HG02759 (cell line): ENCODE measurements around the gene DAO.

Experiments
- ATAC-seq: cut with Tn5 transposase; IDR thresholded peaks from one replicate; pipeline ENCODE4 v1.9.1; 2021; ENCODE audit warnings: mild to moderate bottlenecking, moderate library complexity; ENCODE audit not compliant: unreplicated experiment

The DAO gene

DNA sequence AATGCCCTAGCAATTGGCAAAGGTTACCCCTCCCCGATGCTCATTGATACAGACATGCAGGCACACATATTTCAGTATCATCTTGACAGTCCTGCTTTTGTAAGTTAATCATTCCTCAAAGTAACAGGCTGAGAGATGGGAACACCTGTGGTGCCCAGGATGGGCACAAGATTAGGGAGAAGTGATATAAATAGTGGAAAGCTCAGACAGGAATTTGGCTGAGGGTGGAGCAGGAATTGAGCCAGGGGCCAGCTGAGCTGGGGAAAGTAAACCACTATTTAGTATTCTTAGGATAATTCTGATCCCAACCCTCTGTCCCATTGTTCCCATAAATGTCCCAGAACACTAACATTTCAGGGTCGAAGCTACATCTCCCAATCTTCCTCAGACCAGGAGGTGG is 38.3 kb downstream of the DAO start:
- ATAC-seq = no peak

DNA sequence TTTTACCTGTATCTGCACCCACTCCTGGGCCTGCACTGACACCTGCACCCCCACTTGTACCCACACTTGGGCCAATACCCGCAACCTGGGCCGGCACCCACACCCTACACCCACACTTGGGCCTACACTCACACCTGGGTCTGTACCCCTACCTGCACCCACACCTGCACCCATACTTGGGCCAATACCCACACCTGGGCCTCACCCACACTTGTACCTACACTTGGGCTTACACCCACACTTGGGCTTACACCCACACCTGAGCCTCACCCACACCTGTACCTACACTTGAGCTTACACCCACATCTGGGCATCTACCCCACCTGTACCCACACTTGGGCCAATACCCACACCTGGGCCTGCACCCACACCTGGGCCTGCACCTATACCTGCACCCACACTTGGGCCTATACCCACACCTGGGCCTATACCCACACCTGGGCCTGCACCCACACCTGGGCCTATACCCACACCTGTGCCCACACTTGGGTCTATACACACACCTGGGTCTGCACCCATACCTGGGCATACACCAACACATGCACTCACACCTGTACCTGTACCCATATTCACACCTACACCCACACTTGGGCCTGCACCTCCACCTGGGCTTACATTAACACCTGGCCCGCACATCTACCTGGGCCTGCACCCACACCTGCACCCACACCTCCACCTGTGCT is 39.2 kb downstream of the DAO start:
- no peak for ATAC-seq

DNA sequence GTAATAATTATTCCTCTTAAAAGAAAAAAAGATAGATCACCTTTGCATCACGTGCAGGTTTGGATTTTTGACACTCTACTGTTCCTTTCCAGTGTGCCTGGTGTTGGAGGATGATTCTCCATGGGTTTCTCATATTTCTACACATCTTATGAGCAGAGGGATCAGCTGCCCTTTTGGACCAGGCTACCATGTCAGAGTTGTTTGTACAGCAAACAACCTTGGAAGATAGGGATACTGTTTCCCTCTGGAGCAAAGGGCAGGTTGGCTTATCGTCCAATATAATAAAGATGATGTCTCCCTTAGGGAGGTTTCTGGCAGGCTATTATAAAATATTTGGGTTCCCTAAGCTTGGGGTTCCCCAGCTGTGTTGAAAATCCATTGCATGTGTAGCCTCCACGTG is 42.1 kb downstream of the DAO start:
- ATAC-seq = no peak

DNA sequence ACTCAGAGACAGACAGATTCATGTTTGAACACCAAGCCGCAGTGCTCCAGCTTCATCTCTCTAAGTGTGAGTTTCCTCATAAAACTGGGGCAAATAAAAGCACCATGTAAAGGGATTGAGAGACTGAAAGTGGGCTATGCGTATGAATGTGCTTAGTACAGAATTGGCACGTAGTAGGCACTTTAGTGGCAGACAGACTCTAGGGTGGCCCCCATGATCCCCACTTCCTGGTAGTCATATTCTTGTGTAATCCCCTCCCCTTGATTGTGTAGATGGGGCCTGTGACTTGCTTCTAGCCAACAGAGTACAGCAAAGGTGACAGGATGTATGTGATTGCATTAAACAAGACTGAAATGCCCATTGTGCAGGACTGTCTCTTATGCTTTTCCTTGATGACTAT is 43.0 kb downstream of the DAO start:
- ATAC-seq = no peak

DNA sequence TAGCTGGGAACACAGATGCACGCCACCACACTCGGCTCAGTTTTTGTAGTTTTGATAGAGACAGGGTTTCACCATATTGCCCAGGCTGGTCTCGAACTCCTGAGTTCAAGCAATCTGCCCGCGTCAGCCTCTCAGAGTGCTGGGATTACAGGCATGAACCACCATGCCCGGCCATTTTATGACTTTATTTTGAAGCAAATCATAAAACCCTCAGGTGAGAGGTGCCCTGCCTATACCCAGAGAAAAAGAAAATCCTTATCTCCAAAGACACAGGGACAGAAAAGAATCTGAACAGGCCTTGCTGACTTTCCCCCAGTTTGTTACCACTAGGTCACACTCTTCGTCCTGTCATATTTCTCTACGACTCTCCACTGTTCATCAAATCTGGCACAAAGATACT is 48.8 kb downstream of the DAO start:
- no peak for ATAC-seq

DNA sequence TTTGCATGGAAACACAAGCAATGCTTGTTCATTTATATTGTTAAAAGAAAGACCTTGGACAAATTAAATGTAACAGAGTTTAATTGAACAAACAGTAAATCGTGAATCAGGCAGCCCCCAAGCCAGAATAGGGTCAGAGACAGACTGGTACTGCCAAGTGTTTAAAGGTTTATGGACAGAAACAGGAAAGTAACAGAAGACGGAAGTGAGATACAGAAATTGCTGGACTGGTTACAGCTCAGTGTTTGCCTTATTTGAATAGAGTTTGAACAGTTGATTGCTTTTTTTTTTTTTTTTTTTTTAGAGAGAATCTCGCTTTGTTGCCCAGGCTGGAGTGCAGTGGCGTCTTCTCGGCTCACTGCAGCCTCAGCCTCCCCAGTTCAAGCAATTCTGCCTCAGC is 50.3 kb downstream of the DAO start:
- peak; percentile 66 for ATAC-seq

DNA sequence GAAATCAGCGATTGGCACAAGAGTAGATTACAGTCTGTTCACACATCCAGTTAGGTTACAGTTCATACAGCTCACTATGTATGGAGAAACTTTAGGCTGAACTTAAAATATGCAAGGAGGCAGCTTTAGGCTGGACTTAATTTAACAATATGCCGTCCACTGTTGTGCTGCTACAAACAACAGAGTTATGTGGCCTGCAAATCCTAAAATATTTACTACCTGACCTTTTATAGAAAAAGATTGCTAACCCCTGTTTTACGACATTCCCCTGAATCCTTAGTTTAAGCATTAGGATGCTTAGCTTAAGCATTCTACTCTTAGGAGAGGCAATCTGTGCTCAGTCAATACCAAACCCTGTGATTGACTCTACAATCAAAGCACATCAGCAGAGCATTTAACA is 50.9 kb downstream of the DAO start:
- ATAC-seq = no peak

DNA sequence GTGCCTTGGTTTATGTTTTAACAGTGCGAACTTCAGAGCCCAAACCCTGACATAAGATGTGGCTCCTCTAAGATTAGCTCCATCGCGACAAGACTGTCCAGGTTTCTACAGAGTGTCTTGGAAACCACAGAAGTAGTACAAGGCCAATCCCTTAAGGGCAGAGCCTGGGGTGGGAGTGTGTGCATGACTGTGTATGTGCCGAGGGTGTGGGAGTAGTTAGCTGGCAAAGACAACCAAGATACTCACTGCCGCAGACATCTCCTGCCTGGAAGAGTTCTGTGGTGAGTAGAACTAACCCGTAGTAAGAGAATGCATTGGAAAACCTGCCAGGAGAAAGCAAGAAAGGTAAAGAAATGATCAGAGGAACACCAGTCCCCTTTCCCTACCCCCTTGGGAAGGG is 54.1 kb downstream of the DAO start:
- no peak for ATAC-seq

DNA sequence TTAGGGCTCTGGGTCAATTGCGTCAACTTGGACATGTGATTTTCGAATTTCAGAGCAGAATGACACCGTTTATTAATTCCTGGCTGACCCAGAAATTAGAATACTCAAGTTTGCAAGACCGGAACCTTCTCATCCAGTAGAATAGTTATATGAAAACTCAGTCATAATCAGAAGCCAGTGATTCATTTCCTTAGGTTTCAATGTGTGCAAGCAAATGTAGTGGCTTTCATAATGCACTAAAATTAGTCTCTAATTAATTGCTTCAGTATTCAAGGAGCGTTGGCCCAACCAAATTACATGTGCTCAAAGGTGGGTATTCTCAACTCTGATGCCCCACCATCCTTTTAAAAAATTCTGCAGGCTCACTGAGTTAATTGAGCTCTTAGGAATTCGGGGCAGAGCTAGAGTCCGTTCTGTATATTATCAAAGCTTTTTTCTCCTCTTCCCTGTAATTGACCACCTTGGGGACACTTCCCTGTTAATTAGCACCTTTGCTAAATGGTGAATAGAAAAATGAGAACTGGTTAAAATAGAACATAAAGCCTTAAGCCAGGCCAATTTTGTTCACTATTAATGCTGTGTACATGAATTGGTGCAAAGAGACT is 55.4 kb downstream of the DAO start:
- no peak for ATAC-seq

DNA sequence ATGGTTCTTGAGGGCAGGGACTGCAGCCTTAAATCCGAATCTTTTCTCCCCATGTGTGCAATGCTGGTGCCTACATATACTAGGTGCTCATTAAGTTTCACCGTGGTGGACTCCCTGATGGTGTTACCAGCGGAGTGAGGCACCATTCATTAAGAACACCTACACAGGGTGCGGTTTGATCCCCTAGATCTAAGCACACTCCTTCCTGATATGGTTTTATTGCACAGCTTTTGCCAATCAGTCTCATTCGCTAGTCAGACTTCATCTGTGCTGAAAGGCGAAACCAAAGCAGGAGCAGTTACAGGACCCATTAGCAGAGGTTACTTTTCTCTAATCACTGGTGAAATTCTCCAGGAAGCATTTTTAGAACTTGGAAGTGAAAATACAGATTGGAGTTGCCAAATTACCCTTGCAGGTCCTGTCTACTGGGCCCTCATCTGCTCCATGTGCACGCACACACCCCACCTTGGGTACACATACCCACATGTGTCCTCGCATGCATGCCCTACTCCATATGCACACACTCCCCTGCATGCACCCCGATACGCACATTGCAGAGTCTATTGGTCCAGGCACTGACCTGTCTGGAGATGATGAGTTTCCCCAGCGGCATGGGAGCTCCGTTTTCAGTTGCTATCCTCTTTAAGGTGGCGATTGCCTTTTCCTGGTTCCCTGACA is 58.5 kb downstream of the DAO start:
- ATAC-seq = no peak

DNA sequence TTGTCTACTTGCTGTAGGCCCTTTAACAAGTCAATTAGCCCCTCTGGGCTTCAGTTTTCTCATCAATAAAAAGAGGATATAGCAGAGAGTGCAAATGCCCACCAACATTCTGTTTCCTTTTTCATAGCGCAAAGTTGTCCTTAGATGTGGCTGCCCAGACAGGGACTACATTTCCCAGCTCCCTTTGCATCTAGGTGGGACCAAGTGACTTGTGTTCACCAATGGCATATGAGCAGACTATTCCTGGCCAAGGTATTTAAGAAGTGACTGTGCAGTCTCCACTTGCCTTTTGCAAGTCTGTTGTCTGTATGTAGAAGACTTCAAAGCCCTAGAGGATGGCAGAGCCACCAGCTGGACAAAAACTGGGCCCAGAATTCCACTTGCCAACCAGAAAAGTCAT is 59.7 kb downstream of the DAO start:
- peak; percentile 44 for ATAC-seq

DNA sequence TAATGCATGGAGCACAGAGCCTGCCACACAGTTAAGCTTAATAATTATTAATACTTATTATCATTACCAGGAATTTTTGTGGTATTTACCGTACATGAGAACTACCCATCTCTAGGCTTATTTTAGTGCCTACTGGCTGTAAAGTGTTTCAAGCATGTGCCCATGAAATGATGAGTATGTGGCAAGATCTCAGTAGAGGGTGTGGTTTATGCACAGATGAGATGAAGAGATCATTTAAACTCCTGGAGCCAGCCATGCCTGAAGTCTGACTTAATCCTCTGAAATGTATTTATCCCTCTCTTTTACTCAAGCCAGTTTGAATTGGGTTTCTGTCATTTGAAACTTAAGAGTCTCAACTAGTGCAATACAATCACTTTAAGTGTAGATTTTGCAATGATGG is 60.2 kb downstream of the DAO start:
- no peak for ATAC-seq

DNA sequence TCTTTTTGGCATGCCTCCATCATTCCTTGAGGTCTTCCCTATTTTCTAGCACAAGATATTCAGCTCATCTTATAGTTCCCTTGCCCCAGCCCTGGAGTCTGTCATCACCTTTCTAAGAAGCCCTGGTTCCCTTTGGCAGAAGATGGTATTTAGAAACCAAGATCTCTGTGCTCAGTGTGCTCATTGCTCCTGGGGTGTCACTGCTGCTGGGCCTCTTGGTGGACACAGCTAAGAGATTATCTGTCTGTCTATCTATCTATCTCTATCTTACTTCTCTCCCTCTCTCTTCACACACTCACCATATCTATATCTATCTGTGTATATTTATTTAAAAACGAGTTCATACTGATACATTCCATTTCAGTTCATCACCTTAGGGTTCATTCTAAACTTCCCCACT is 67.2 kb downstream of the DAO start:
- no peak for ATAC-seq

DNA sequence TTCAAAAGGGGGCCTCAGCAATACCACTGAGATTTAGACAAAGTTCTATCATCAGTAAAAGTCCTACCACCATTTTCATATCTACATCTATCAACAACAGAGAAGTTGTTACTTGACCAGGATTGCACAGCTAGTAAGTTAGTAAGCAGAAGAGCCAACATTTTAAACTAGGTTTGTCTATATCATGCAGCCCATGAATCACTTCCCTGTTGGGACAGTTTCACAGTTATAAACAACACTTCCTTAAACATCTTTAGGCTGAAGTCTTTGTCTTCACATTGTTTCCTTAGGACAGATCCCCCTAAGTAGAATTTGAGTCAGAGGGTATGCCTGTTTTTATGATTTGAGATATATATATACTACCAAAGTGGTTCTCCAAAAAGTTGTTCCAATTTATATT is 68.5 kb downstream of the DAO start:
- ATAC-seq = no peak

DNA sequence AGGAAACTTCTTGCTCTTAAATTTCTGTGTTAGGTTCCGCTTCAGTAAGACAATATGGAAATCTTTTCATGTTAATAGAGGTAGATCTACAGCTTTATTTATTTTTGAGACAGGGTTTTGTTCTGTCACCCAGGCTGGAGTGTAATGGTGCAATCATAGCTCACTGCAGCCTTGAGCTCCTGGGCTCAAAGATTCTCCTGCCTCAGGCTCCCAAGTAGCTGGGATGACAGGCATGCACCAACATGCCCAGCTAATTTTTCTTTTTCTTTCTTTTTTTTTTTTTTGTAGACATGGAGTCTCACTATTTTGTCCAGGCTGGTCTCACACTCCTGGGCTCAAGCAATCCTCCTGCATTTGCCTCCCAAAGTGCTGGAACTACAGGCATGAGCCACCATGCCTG is 70.1 kb downstream of the DAO start:
- no peak for ATAC-seq
